Measurements from ENCODE around the gene IL12RB2.

Gene IL12RB2

GRCh38 chr1:67348586-67349252, 41.0 kb downstream of the IL12RB2 start:
- no peak for DNase-seq

GRCh38 chr1:67350783-67351182, 43.1 kb downstream of the IL12RB2 start:
- no peak for DNase-seq

DNA sequence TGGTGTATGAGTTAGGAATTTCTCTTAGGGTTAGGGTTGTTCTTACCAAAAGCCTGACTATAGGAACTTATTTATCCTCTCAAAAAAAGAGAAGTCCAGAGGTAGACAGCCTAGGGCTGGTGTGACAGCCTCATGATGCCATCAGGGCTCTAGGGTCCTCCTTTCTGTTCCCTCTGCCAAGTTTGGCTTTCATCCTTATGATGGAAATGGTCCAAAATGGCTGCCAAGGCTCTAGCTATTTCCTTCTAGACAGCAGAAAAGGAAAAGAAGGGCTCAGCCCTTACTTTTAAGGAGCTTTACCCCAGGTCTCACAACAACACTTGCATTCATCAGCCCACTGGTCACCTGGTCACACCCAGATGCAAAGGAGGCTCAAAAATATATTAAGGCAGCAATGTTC, 44.5 kb downstream of the IL12RB2 start:
- no peak for DNase-seq

DNA sequence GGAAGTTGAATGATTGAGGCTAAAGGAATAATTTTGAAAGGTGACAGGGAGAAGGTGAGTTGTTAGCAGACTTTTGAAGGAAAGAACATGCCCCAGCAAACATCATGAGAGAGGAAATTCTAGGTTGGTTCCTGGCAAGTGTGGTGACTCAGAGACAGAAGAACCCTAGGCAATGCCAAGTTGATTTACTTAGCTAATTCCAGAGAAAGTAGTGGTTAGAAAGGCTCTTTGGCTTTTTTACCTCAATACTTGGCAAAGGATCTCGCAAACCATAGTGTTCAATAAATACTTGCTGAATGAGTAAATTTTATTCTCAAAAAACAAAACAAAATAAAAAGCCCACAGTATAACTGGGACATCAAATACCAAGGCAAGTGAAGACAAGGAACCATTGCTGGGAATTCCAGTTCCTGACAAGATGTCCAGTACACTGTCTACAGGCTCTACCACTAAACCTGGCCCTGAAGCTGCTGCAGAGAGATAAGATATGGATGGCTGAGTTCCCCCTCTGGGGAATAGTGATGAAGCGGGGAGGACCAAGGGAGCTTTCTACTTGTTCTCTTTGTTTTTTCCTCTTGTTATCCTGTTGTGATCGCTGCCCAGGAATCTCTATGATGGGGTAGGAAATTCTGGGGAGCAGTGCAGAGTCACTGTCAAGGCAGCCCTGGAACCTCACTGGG, 48.2 kb downstream of the IL12RB2 start:
- no peak for DNase-seq

DNA sequence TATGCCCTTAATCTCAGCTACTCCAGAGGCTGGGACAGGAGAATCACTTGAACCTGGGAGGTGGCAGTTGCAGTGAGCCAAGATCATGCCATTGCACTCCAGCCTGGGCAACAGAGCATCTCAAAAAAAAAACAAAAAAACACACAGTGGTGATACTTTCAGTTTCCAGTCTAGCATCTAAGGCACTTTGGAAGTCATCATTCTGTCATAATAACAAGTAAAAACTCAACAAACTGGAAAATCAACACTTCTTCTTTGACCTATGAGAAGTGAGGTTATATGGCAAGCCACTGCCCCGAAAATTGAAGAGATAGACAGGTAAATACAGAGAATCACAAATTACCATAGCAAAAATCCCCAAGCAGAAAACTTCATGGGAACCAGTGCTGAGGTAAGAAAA, 51.9 kb downstream of the IL12RB2 start:
- DNase-seq, result no peak

DNA sequence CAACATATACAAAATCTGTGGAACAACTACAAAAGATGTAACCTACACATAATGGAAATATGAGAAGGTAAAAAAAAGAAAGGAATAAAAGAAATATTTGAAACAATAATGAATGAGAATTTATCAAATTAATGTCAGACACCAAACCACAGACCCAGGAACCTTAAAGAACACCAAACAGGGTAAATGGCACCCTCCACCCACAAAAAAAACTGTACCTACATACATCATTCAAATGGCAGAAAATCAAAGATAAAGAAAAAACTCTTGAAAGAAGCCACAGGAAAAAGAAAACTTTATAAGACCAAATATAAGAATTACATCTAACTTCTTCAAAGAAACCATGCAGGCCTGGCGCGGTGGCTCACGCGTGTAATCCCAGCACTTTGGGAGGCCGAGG, 54.0 kb downstream of the IL12RB2 start:
- no peak for DNase-seq

- no peak for DNase-seq
These were observed 59.8 kb downstream of the IL12RB2 start for GRCh38 chr1:67367370-67368045.

DNA sequence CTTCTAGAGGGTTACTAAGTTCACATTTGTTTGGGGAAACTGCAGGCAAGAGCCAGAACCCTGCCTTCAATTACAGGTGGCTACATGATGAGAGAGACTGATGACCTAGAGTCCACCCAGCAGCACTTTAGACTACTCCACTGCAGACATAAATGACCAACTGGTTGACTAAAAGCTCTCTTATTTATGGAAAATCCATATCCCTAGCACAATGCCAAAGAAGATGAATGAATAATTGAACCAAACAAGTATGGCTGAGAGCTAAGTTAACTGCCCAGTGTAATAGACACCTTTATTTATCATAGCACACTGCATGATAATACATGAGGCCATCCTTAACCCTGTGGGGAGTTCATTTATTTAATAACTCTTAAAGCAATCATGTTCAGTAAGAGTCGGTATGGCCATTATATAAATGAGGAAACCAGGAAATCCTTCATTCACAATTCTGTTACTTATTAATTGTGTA, 60.4 kb downstream of the IL12RB2 start:
- DNase-seq, result no peak

- no peak for DNase-seq
These were observed 63.4 kb downstream of the IL12RB2 start for GRCh38 chr1:67371043-67371442.

GRCh38 chr1:67371681-67372080, 64.0 kb downstream of the IL12RB2 start:
- DNase-seq, result no peak

DNA sequence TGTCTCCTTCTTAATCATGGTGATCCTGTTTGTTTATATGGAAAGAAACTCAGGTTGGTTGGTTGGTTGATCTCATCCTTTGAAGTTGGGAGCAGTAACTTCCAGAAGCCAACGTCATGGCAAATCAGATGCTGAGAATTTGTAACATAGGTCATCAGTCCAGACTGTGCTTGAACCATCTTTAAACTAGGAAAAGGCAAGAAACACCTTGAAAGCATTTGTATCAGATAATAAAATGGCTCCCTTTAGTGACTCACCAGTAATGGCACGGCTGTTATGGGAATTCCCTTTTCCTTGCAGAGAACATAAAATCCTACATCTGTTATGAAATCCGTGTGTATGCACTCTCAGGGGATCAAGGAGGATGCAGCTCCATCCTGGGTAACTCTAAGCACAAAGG, 64.5 kb downstream of the IL12RB2 start:
- no peak for DNase-seq

GRCh38 chr1:67372898-67373297, 65.2 kb downstream of the IL12RB2 start:
- DNase-seq, result no peak

GRCh38 chr1:67376381-67376780, 68.7 kb downstream of the IL12RB2 start:
- DNase-seq, result no peak

DNA sequence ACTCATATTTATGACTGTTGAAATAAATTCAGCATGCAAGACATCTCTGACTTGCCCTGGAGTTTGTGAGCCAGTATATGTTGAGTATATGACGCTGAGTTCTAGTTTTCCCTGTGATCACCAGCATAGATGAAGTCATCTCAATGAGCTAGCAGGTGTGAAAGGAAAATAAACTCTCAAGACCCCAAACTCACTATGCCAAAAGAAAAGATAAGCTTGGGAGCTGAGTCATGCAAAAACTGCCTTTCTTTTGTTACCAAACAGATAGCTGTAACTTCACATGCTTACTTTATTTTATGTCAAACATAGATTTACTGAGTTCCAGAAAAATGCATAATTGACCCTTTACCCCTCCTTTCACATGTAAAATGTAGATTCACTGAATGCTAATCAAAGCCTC, 69.6 kb downstream of the IL12RB2 start:
- DNase-seq, result no peak

DNA sequence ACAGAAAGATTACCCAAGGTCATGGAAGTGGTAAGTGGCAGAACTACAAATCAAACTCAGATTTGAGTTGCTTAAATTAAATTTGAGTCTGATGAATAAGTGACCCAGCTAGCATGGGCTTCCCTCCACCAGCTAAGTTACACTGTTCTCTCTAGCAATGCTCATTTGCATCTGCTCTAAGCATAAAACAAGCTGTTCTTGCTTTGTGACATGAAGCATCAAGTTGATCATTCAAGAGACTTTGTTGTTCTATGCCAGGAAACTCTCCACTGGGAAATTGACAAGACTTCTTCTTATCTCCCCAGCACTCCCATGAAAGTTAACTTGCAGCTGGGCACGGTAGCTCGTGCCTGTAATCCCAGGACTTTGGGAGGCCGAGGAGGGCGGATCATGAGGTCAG, 73.5 kb downstream of the IL12RB2 start:
- DNase-seq, result no peak

GRCh38 chr1:67382292-67382691, 74.6 kb downstream of the IL12RB2 start:
- no peak for DNase-seq

GRCh38 chr1:67383999-67384638, 76.4 kb downstream of the IL12RB2 start:
- DNase-seq, result no peak

- no peak for DNase-seq
These were observed 82.6 kb downstream of the IL12RB2 start for GRCh38 chr1:67390041-67390887.

- no peak for DNase-seq
These were observed 85.6 kb downstream of the IL12RB2 start for GRCh38 chr1:67393240-67393639.

GRCh38 chr1:67393737-67394136, 86.1 kb downstream of the IL12RB2 start:
- no peak for DNase-seq

DNA sequence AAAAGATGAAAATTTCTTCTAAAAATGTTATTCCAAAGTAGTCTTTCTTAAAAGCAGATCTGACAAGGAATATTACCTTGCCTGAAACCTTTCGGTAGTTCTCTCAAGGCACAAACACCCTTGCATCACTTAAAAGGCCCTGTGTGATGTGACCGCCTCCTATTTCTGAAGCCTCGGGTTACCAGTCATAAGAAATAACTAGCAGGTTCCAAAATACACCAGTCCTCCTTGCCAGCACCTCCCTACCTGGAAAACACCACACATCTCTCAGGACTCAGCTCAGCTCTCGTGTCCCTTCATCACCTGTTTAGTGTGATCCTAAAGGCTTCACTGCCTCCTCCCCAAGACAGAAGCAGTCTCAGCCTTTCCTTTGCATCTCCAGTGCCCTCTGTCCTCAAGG, 86.9 kb downstream of the IL12RB2 start:
- DNase-seq, result no peak

DNA sequence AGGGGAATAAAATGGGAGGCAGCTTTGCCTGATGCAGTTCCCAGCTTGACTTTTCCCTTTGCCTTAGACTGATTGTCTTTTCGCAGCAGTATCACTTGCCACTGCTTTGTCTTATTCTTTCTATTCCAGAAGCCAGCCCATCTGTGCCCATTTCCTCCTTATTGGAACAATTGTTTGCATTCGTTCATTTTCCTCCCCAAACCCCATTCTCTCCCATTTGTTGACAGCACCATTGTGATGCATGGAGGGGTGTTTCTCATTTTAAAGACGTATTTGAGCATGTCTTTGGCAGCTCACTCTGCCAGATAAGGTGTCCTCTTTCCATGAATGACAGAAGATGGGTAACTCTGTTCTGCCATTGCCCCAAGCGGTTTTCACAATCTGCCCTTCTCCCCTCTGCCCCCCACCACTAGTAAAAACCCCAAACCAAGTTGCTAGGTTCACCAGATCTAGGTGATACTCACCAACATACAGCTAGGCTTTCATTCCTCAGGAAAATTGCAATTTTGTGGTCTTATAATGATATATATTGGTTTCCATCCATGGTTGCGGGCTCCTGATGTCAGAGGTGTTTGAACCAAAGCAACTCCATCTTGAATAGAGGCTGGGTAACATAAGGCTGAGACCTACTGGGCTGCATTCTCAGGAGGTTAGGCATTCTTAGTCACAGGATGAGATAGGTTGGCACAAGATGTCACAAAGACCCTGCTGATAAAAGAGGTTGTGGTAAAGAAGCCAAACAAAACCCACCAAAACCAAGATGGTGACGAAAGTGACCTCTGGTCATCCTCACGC, 91.7 kb downstream of the IL12RB2 start:
- DNase-seq, result no peak
